CD8-positive, alpha-beta memory T cell (primary cell): Measurements from ENCODE around the gene RPL19. TPM values are rescaled to one million over a fixed set of nuclear protein-coding genes. Genes with fewer than 3 reads are reported as not detected.

ENCODE experiments used
- CTCF ChIA-PET: fragments of 350-600 bp; sonication (Branson Sonifier 250); formaldehyde crosslinking; loops from one replicate; lab custom pipeline; 2021; ENCODE audit warnings: antibody characterized with exemption; lab: Charles Lee
- POLR2A ChIA-PET: fragments of 350-600 bp; sonication (Branson Sonifier 250); formaldehyde crosslinking; loops from one replicate; lab custom pipeline; 2021; ENCODE audit warnings: antibody characterized with exemption; lab: Charles Lee
- DNase-seq, 5 donors: peaks; one replicate each; pipeline versions ENCODE4 v3.0.0 to v3.0.0-alpha.2; 2020 to 2022; ENCODE audit warnings: mixed read lengths in 1 of 5
- H3K27ac ChIP-seq: one replicate; pipeline ENCODE4 v1.7.0; 2013; ENCODE audit warnings: low read depth, mild to moderate bottlenecking, low read length, moderate library complexity
- H3K27me3 ChIP-seq: 2 replicates; pipeline ENCODE4 v1.7.0; 2013; ENCODE audit warnings: low read length, mild to moderate bottlenecking; ENCODE audit not compliant: insufficient read depth, poor library complexity, severe bottlenecking
- H3K36me3 ChIP-seq: 2 replicates; pipeline ENCODE4 v1.7.0; 2013; ENCODE audit warnings: mild to moderate bottlenecking, low read length, moderate library complexity; ENCODE audit not compliant: insufficient read depth
- H3K4me1 ChIP-seq: 2 replicates; pipeline ENCODE4 v1.7.0; 2013; ENCODE audit warnings: mild to moderate bottlenecking, low read length, moderate library complexity; ENCODE audit not compliant: insufficient read depth
- H3K4me3 ChIP-seq: 2 replicates; pipeline ENCODE4 v1.7.0; 2013; ENCODE audit warnings: mild to moderate bottlenecking, low read length
- H3K9me3 ChIP-seq: 2 replicates; pipeline ENCODE4 v1.7.0; 2013; ENCODE audit warnings: mild to moderate bottlenecking, low read length
- H3K27ac Mint-ChIP-seq, 8 donors: one replicate each; pipeline ENCODE4 v1.8.0; 2020 to 2021; ENCODE audit warnings: mixed read lengths in 8 of 8, mild to moderate bottlenecking in 6 of 8, inconsistent platforms in 3 of 8, moderate library complexity in 3 of 8
- H3K27me3 Mint-ChIP-seq, 2 donors: one replicate each; pipeline ENCODE4 v1.8.0; 2020 to 2021; ENCODE audit warnings: mixed read lengths in 2 of 2, mild to moderate bottlenecking in 1 of 2, moderate library complexity in 1 of 2
- H3K36me3 Mint-ChIP-seq, 3 donors: one replicate each; pipeline ENCODE4 v1.8.0; 2020 to 2021; ENCODE audit warnings: mixed read lengths in 3 of 3, inconsistent platforms in 1 of 3, mild to moderate bottlenecking in 1 of 3
- H3K4me1 Mint-ChIP-seq, 3 donors: one replicate each; pipeline ENCODE4 v1.8.0; 2020 to 2021; ENCODE audit warnings: mixed read lengths in 3 of 3, inconsistent platforms in 1 of 3, mild to moderate bottlenecking in 1 of 3
- H3K4me3 Mint-ChIP-seq, 7 donors: one replicate each; pipeline ENCODE4 v1.8.0; 2020 to 2021; ENCODE audit warnings: mixed read lengths in 7 of 7, mild to moderate bottlenecking in 6 of 7, moderate library complexity in 4 of 7, inconsistent platforms in 2 of 7
- H3K9me3 Mint-ChIP-seq, 5 donors: one replicate each; pipeline ENCODE4 v1.8.0; 2020 to 2022; ENCODE audit warnings: mixed read lengths in 5 of 5, mild to moderate bottlenecking in 3 of 5, moderate library complexity in 2 of 5, inconsistent platforms in 1 of 5
- polyA plus RNA-seq: library from polyadenylated mRNA; unstranded; fragments of 300-500 nt; fragmentation: Illumina TruSeq; gene quantifications from one replicate; pipeline ENCODE4 v1.2.3, GENCODE V29; 2021
- total RNA-seq, 2 experiments: library from RNA; stranded (reverse); gene quantifications; one replicate each; pipeline ENCODE4 v1.2.3, GENCODE V29; 2021

The RPL19 gene
- total and polyA plus RNA-seq, 3 experiments from 2014 or later = 2,939 to 3,093 (median 3,043) TPM

- Mint-ChIP-seq H3K4me1 (peaks cover 13 to 35% (median 23%) of the 10 kb centered on the region in 3 donors), H3K27me3 (peaks cover 0 to 5% of the 10 kb centered on the region in 2 donors), H3K4me3 (peak overlapping the region in 2 of 7 donors; percentile 13 to 36), H3K9me3 (no peaks in the 10 kb centered on the region), H3K27ac (peak overlapping the region in 6 of 8 donors; percentile 24 to 90 (median 54)), H3K36me3 (peaks cover 3 to 17% (median 3%) of the 10 kb centered on the region in 3 donors)
- DNase-seq = no peak
- peaks cover 13% of the 10 kb centered on the region for H3K36me3 ChIP-seq
- no peak overlapping the region for H3K4me3 ChIP-seq
- no peaks in the 10 kb centered on the region for H3K9me3 ChIP-seq
- ChIA-PET POLR2A (interaction anchor here (0.9 to 1.6 kb wide), 4 partner anchors 9 to 36 kb away, joined by 3 to 7 read pairs (median 4); partner anchors contain the start of gene RPL19), CTCF (interaction anchor here (1.0 to 9.3 kb wide), 7 partner anchors 9 to 40 kb away, joined by 3 to 272 read pairs (median 4); partner anchors contain the start of gene RPL19)
- H3K27ac ChIP-seq = no peak overlapping the region
- H3K27me3 ChIP-seq = peaks cover 4% of the 10 kb centered on the region
- H3K4me1 ChIP-seq = peaks cover 25% of the 10 kb centered on the region
Measured at GRCh38 chr17:39208893-39209292, 8.8 kb downstream of the RPL19 start.

- Mint-ChIP-seq H3K27ac (peak overlapping the region in 7 of 8 donors; percentile 39 to 92 (median 77)), H3K36me3 (peaks cover 0 to 11% (median 2%) of the 10 kb centered on the region in 3 donors), H3K4me1 (peaks cover 13 to 35% (median 20%) of the 10 kb centered on the region in 3 donors), H3K9me3 (no peaks in the 10 kb centered on the region), H3K4me3 (peak overlapping the region; percentile 30 to 85 (median 59)), H3K27me3 (peaks cover 0 to 5% of the 10 kb centered on the region in 2 donors)
- Histone ChIP-seq H3K4me1 (peaks cover 25% of the 10 kb centered on the region), H3K27me3 (peaks cover 4% of the 10 kb centered on the region), H3K9me3 (no peaks in the 10 kb centered on the region), H3K27ac (no peak overlapping the region), H3K36me3 (peaks cover 7% of the 10 kb centered on the region), H3K4me3 (peak overlapping the region; percentile 39)
- ChIA-PET POLR2A (interaction anchor here (0.8 to 1.6 kb wide), 4 partner anchors 9 to 28 kb away, joined by 3 to 7 read pairs (median 4); partner anchors contain the start of gene RPL19), CTCF (interaction anchor here (1.0 to 9.3 kb wide), 7 partner anchors 8 to 40 kb away, joined by 3 to 272 read pairs (median 4); partner anchors contain the start of gene RPL19)
- DNase-seq = peak; percentile 64 to 88 (median 70)
Measured at GRCh38 chr17:39209317-39210092, 9.4 kb downstream of the RPL19 start.

- Mint-ChIP-seq H3K4me1 (peaks cover 13 to 35% (median 20%) of the 10 kb centered on the region in 3 donors), H3K36me3 (peaks cover 0 to 5% (median 0%) of the 10 kb centered on the region in 3 donors), H3K27ac (peak overlapping the region in 4 of 8 donors; percentile 24 to 79 (median 48)), H3K27me3 (peaks cover 1 to 7% of the 10 kb centered on the region in 2 donors), H3K9me3 (no peaks in the 10 kb centered on the region), H3K4me3 (peak overlapping the region; percentile 30 to 85 (median 63))
- Histone ChIP-seq H3K27me3 (peaks cover 4% of the 10 kb centered on the region), H3K27ac (no peak overlapping the region), H3K4me3 (peak overlapping the region; percentile 28), H3K36me3 (peaks cover 2% of the 10 kb centered on the region), H3K9me3 (no peaks in the 10 kb centered on the region), H3K4me1 (peaks cover 25% of the 10 kb centered on the region)
- CTCF ChIA-PET = interaction anchor here (1.4 to 9.3 kb wide), 4 partner anchors 10 to 30 kb away, joined by 4 to 272 read pairs (median 28); partner anchors contain the start of gene RPL19
- POLR2A ChIA-PET = interaction anchor here (0.8 to 1.6 kb wide), 3 partner anchors 8 to 28 kb away, joined by 3 to 7 read pairs (median 4); partner anchors contain the start of gene RPL19
- no peak for DNase-seq
Measured at GRCh38 chr17:39210093-39210434, 10.0 kb downstream of the RPL19 start.

GRCh38 chr17:39212195-39212810 lies 12.2 kb downstream of the RPL19 start:
- ChIA-PET CTCF (interaction anchor here (0.6 to 1.8 kb wide), 3 partner anchors 20 to 32 kb away, joined by 3 to 7 read pairs (median 3); no protein-coding TSS in a partner anchor), POLR2A (no interaction called here)
- no peaks in the 10 kb centered on the region for H3K36me3 ChIP-seq
- H3K4me3 ChIP-seq = no peak overlapping the region
- H3K9me3 Mint-ChIP-seq = no peaks in the 10 kb centered on the region
- H3K4me3 Mint-ChIP-seq = no peak overlapping the region
- DNase-seq = no peak
- H3K4me1 ChIP-seq = peaks cover 21% of the 10 kb centered on the region
- peaks cover 7 to 29% (median 16%) of the 10 kb centered on the region in 3 donors for H3K4me1 Mint-ChIP-seq
- H3K36me3 Mint-ChIP-seq = no peaks in the 10 kb centered on the region
- peak overlapping the region in 2 of 8 donors; percentile 26 to 66 for H3K27ac Mint-ChIP-seq
- H3K27me3 Mint-ChIP-seq = peaks cover 2 to 25% of the 10 kb centered on the region in 2 donors
- H3K27ac ChIP-seq = no peak overlapping the region
- no peaks in the 10 kb centered on the region for H3K9me3 ChIP-seq
- H3K27me3 ChIP-seq = peaks cover 4% of the 10 kb centered on the region

GRCh38 chr17:39212841-39213480 lies 12.9 kb downstream of the RPL19 start:
- Mint-ChIP-seq H3K27ac (peak overlapping the region in 3 of 8 donors; percentile 8 to 83 (median 66)), H3K36me3 (no peaks in the 10 kb centered on the region), H3K9me3 (no peaks in the 10 kb centered on the region), H3K4me3 (peak overlapping the region in 1 of 7 donors; percentile 43), H3K4me1 (peaks cover 6 to 28% (median 16%) of the 10 kb centered on the region in 3 donors), H3K27me3 (peaks cover 2 to 25% of the 10 kb centered on the region in 2 donors)
- Histone ChIP-seq H3K9me3 (no peaks in the 10 kb centered on the region), H3K4me3 (no peak overlapping the region), H3K27ac (no peak overlapping the region), H3K36me3 (no peaks in the 10 kb centered on the region), H3K27me3 (peaks cover 4% of the 10 kb centered on the region), H3K4me1 (peaks cover 20% of the 10 kb centered on the region)
- ChIA-PET POLR2A (no interaction called here), CTCF (interaction anchor here (1.3 to 1.8 kb wide), 2 partner anchors 19 to 31 kb away, joined by 3 to 7 read pairs; no protein-coding TSS in a partner anchor)
- no peak for DNase-seq

GRCh38 chr17:39213852-39214251 lies 13.8 kb downstream of the RPL19 start:
- peaks cover 6 to 23% (median 12%) of the 10 kb centered on the region in 3 donors for H3K4me1 Mint-ChIP-seq
- Histone ChIP-seq H3K27me3 (peaks cover 4% of the 10 kb centered on the region), H3K4me1 (peaks cover 15% of the 10 kb centered on the region), H3K4me3 (no peak overlapping the region), H3K36me3 (no peaks in the 10 kb centered on the region), H3K27ac (no peak overlapping the region), H3K9me3 (no peaks in the 10 kb centered on the region)
- CTCF ChIA-PET = interaction anchor here (1.8 to 1.9 kb wide), 2 partner anchors 18 kb away, joined by 5 to 7 read pairs; no protein-coding TSS in a partner anchor
- no peaks in the 10 kb centered on the region for H3K36me3 Mint-ChIP-seq
- H3K9me3 Mint-ChIP-seq = no peaks in the 10 kb centered on the region
- H3K27me3 Mint-ChIP-seq = peaks cover 2 to 25% of the 10 kb centered on the region in 2 donors
- POLR2A ChIA-PET = no interaction called here
- DNase-seq = no peak
- H3K4me3 Mint-ChIP-seq = no peak overlapping the region
- H3K27ac Mint-ChIP-seq = no peak overlapping the region

GRCh38 chr17:39217734-39218369 lies 17.8 kb downstream of the RPL19 start:
- Mint-ChIP-seq H3K4me1 (peaks cover 0 to 4% (median 0%) of the 10 kb centered on the region in 3 donors), H3K27me3 (peaks cover 12 to 23% of the 10 kb centered on the region in 2 donors), H3K9me3 (peaks cover 0 to 2% (median 0%) of the 10 kb centered on the region in 5 donors), H3K36me3 (no peaks in the 10 kb centered on the region), H3K27ac (no peak overlapping the region), H3K4me3 (peak overlapping the region in 5 of 7 donors; percentile 28 to 45 (median 40))
- ChIA-PET CTCF (interaction anchor here (0.8 to 3.5 kb wide), 4 partner anchors 9 to 20 kb away, joined by 3 to 14 read pairs (median 6); no protein-coding TSS in a partner anchor), POLR2A (interaction anchor here (0.5 to 0.8 kb wide), 2 partner anchors 9 to 611 kb away, joined by 3 to 4 read pairs; no protein-coding TSS in a partner anchor)
- no peaks in the 10 kb centered on the region for H3K27me3 ChIP-seq
- no peaks in the 10 kb centered on the region for H3K4me1 ChIP-seq
- no peaks in the 10 kb centered on the region for H3K36me3 ChIP-seq
- H3K9me3 ChIP-seq = no peaks in the 10 kb centered on the region
- H3K27ac ChIP-seq = no peak overlapping the region
- no peak for DNase-seq
- H3K4me3 ChIP-seq = no peak overlapping the region
